NB4 (cell line): ENCODE results near the gene SOX21.

Experiments
- MYC ChIP-seq: IDR thresholded peaks from 2 replicates; pipeline ENCODE4 v1.6.1; 2011; ENCODE audit warnings: low read depth, low read length
- POLR2A ChIP-seq: IDR thresholded peaks from 2 replicates; pipeline ENCODE4 v1.6.1; 2011; ENCODE audit warnings: mild to moderate bottlenecking; ENCODE audit not compliant: insufficient read length; ENCODE audit errors: extremely low read depth
- TF ChIP-seq, protein P1 (sequence below): IDR thresholded peaks from one replicate; pipeline ENCODE4 v1.5.1; 2012; ENCODE audit warnings: low read depth, low read length

DNA sequence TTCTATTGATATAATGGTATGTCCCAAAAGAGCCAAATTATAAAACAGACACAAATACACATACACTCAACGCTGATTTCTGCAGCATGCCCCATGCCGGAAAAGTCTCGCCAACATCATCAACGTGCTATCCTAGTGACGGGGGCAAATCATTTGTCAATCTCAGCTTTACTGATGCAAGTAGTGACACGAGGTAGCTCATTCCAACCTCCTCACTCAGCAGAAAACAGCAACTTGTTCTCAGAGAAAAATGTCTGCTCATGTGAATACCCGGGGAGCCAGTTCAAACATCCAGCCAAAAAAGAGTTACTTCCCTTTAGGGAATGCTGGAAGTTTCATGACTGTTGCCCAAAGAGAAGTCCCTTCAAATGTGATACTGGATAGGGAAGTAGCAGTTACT, 46.3 kb downstream of the SOX21 start:
- TF ChIP-seq, protein P1, sequence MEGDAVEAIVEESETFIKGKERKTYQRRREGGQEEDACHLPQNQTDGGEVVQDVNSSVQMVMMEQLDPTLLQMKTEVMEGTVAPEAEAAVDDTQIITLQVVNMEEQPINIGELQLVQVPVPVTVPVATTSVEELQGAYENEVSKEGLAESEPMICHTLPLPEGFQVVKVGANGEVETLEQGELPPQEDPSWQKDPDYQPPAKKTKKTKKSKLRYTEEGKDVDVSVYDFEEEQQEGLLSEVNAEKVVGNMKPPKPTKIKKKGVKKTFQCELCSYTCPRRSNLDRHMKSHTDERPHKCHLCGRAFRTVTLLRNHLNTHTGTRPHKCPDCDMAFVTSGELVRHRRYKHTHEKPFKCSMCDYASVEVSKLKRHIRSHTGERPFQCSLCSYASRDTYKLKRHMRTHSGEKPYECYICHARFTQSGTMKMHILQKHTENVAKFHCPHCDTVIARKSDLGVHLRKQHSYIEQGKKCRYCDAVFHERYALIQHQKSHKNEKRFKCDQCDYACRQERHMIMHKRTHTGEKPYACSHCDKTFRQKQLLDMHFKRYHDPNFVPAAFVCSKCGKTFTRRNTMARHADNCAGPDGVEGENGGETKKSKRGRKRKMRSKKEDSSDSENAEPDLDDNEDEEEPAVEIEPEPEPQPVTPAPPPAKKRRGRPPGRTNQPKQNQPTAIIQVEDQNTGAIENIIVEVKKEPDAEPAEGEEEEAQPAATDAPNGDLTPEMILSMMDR: no peak
- no peak for TF ChIP-seq MYC
- TF ChIP-seq POLR2A: no peak
